ENCODE data around the gene MDM2.

GRCh38 chr12:68760806-68761441 is 47.1 kb upstream of the MDM2 start:
- TF ChIP-seq POLR2A (IDR thresholded peaks at IDR 0.05; ENCODE audit: low read length) (no peak), GATA1 (IDR thresholded peaks at IDR 0.05; ENCODE audit: low read depth, low read length) (no peak)

Data from erythroblast (primary cell).